ENCODE results near the gene SHROOM3. TPM values are rescaled to one million over a fixed set of nuclear protein-coding genes. Genes with fewer than 3 reads are reported as not detected.

The SHROOM3 gene
- total RNA-seq, 1 donor from 2014 or later, result 0.55 TPM

DNA sequence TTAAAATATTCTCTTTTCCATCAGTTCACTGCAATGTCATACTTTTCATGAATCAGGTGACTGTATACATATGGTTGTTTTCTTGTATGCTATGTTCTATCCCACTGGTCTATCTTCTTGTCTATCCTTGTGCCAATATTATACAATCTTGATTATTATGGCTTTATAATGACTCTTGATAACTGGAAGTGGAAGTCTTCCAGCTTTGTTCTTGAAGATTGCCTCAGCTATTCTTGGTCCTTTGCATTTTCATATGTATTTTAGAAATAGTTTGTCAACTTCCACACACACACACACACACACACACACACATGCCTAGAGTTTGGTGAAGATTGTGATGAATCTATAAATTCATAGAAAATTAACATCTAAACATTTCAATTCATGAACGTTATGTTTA, 67.9 kb downstream of the SHROOM3 start:
- Mint-ChIP-seq H3K9me3 (no peaks in the 10 kb centered on the region), H3K4me3 (no peak overlapping the region), H3K27me3 (no peaks in the 10 kb centered on the region), H3K27ac (no peak overlapping the region), H3K4me1 (peaks cover 31% of the 10 kb centered on the region), H3K36me3 (ENCODE audit: low read depth) (no peaks in the 10 kb centered on the region)
- TF ChIP-seq, protein P1, sequence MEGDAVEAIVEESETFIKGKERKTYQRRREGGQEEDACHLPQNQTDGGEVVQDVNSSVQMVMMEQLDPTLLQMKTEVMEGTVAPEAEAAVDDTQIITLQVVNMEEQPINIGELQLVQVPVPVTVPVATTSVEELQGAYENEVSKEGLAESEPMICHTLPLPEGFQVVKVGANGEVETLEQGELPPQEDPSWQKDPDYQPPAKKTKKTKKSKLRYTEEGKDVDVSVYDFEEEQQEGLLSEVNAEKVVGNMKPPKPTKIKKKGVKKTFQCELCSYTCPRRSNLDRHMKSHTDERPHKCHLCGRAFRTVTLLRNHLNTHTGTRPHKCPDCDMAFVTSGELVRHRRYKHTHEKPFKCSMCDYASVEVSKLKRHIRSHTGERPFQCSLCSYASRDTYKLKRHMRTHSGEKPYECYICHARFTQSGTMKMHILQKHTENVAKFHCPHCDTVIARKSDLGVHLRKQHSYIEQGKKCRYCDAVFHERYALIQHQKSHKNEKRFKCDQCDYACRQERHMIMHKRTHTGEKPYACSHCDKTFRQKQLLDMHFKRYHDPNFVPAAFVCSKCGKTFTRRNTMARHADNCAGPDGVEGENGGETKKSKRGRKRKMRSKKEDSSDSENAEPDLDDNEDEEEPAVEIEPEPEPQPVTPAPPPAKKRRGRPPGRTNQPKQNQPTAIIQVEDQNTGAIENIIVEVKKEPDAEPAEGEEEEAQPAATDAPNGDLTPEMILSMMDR (IDR thresholded peaks at IDR 0.05), result no peak
- DNase-seq, result no peak
- ChIA-PET CTCF (interaction anchor here (1.4 to 9.8 kb wide), 3 partner anchors 23 to 323 kb away, joined by 5 to 162 read pairs (median 69); partner anchors contain the start of gene SHROOM3), POLR2A (no interaction called here)
- intact Hi-C loops (cut with micrococcal nuclease), result loop anchor here (5.0 kb wide), 2 partner anchors 251 to 511 kb away; partner anchors contain the start of genes FAM47E and SDAD1
- ATAC-seq (ENCODE audit: low read depth), result no peak

DNA sequence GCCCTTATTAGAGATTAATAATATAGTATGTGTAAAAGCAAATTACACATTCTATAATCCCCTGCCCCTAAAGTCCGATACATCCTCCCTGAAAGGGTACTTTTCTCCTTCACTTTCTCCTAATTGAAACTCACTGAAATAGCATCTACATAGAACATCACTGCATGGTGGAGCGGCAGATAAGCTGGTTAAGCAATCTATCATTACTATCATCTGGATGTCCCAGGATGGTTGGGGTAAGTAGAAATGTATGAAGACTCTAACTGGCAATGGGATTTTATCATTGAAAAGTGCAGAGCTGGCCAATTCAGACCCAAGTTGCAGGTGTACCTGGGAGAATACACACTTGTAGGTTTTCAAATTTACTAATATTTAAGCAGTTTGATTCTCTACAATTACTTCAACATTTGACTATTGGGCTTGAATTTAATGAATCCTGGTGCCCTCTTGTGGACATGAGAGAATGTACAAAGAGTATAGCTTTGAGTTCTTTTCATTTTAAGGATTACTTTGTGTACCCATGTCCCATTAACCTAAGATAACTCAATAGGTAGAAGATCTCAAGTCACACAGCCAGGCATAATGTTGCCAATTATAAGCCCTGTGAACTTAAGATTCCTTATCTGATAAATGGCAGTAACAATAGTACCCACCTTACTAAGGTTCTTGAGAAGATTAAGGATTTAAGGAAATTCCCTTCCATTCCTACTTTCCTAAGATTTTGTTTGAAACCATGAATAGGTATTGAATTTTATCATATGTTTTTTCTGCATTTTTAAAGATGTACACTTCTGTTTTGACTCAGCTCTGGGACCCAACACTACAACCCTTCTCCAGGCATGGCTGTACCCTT, 69.8 kb downstream of the SHROOM3 start:
- ChIA-PET POLR2A (interaction anchor here (0.6 kb wide), 1 partner anchor 74 kb away, joined by 7 read pairs; no protein-coding TSS in a partner anchor), CTCF (interaction anchor here (0.8 to 9.8 kb wide), 14 partner anchors 9 to 325 kb away, joined by 3 to 162 read pairs (median 4); partner anchors contain the start of gene SHROOM3)
- Mint-ChIP-seq H3K4me1 (peaks cover 11% of the 10 kb centered on the region), H3K4me3 (no peak overlapping the region), H3K36me3 (ENCODE audit: low read depth) (no peaks in the 10 kb centered on the region), H3K27me3 (no peaks in the 10 kb centered on the region), H3K9me3 (no peaks in the 10 kb centered on the region), H3K27ac (no peak overlapping the region)
- no peak for DNase-seq
- peak; percentile 45 for ATAC-seq (ENCODE audit: low read depth)
- intact Hi-C loops (cut with micrococcal nuclease), result loop anchor here (1.0 to 5.0 kb wide), 5 partner anchors 74 to 513 kb away; partner anchors contain the start of genes FAM47E and SDAD1
- TF ChIP-seq, protein P1 (IDR thresholded peaks at IDR 0.05), result no peak

DNA sequence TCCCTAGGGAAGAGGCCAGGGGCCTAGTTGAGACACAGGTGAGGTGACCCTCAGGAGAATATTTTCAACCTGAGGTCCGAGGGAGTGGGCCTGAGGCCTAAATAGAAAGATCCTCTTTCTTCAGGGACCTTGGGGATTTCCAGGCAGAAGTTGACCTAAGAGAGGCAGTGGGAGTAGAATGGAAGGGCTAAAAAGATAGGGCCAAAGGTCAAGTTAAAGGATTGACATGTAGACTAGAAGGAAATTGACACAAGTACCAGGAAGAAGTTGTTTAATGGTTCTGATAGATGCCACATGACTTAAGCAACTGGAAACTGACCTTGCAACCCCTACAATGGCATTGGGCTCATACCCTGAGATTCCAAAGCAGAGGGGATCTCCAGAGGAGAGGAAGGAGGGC, 76.9 kb downstream of the SHROOM3 start:
- ATAC-seq (ENCODE audit: low read depth) (no peak), DNase-seq (no peak)
- H3K4me1 Mint-ChIP-seq, result no peaks in the 10 kb centered on the region
- H3K4me3 Mint-ChIP-seq, result no peak overlapping the region
- no peaks in the 10 kb centered on the region for H3K9me3 Mint-ChIP-seq
- TF ChIP-seq, protein P1 (IDR thresholded peaks at IDR 0.05), result no peak
- H3K27ac Mint-ChIP-seq, result no peak overlapping the region
- no peaks in the 10 kb centered on the region for H3K36me3 Mint-ChIP-seq (ENCODE audit: low read depth)
- H3K27me3 Mint-ChIP-seq, result no peaks in the 10 kb centered on the region
- ChIA-PET CTCF (no interaction called here), POLR2A (no interaction called here)
- intact Hi-C loops (cut with micrococcal nuclease), result loop anchor here (1.0 to 5.0 kb wide), 5 partner anchors 246 to 845 kb away; no protein-coding TSS in a partner anchor

DNA sequence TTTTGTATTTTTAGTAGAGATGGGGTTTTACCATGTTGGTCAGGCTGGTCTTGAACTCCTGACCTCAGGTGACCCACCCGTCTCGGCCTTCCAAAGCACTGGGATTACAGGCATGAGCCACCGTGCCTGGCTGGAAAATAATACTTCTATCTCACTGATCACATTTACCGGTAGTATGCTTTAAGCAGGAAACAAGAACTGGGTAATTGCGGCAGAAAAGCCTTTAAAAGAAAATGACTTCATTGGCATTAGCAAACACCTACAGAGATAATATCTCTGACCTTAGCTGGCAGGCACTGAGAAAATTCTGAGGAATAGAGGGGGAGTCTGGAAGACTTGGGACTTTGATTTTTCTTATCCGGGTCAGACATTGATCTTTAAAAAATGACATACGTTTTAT, 78.5 kb downstream of the SHROOM3 start:
- Mint-ChIP-seq H3K9me3 (no peaks in the 10 kb centered on the region), H3K4me1 (no peaks in the 10 kb centered on the region), H3K27ac (no peak overlapping the region), H3K4me3 (no peak overlapping the region), H3K36me3 (ENCODE audit: low read depth) (no peaks in the 10 kb centered on the region), H3K27me3 (no peaks in the 10 kb centered on the region)
- CTCF ChIA-PET, result interaction anchor here (0.7 to 1.5 kb wide), 3 partner anchors 9 to 244 kb away, joined by 3 to 4 read pairs (median 3); no protein-coding TSS in a partner anchor
- intact Hi-C loops (cut with micrococcal nuclease), result loop anchor here (5.0 kb wide), 3 partner anchors 529 to 844 kb away; no protein-coding TSS in a partner anchor
- DNase-seq (no peak), ATAC-seq (ENCODE audit: low read depth) (no peak)
- TF ChIP-seq, protein P1 (IDR thresholded peaks at IDR 0.05), result no peak
- POLR2A ChIA-PET, result no interaction called here

DNA sequence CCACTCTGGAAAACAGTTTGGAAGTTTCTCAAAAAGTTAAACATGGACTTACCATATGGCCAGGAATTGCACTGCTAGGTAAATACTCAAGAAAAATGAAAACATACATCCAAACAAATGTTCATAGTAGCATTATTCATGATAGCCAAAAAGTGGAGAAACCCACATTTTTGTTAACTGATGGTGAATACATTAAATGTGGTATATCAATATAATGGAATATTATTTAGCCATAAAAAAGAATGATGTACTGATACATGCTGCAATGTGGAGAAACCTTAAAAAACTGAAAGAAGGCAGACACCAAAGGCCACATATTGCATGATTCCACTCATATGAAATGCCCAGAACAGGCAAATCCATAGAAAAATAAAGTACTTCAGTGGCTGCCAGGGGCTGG, 79.1 kb downstream of the SHROOM3 start:
- intact Hi-C loops (cut with micrococcal nuclease), result loop anchor here (5.0 kb wide), 3 partner anchors 528 to 843 kb away; no protein-coding TSS in a partner anchor
- H3K4me1 Mint-ChIP-seq, result no peaks in the 10 kb centered on the region
- POLR2A ChIA-PET, result no interaction called here
- TF ChIP-seq, protein P1 (IDR thresholded peaks at IDR 0.05), result no peak
- CTCF ChIA-PET, result interaction anchor here (1.5 kb wide), 1 partner anchor 236 kb away, joined by 3 read pairs; no protein-coding TSS in a partner anchor
- no peak for ATAC-seq (ENCODE audit: low read depth)
- H3K4me3 Mint-ChIP-seq, result no peak overlapping the region
- no peaks in the 10 kb centered on the region for H3K9me3 Mint-ChIP-seq
- no peaks in the 10 kb centered on the region for H3K27me3 Mint-ChIP-seq
- no peak overlapping the region for H3K27ac Mint-ChIP-seq
- no peaks in the 10 kb centered on the region for H3K36me3 Mint-ChIP-seq (ENCODE audit: low read depth)
- no peak for DNase-seq

Measured in activated B cell treated with CpG ODN at 0.5 μM for 24 hours (primary cell).